ENCODE measurements around the gene ST3GAL3.

GRCh38 chr1:43934986-43935324 is 227.6 kb downstream of the ST3GAL3 start:
- TF ChIP-seq CTCF (IDR thresholded peaks at IDR 0.05; ENCODE audit: borderline replicate concordance, extremely low read depth, low read length, poor library complexity, severe bottlenecking) (no peak), EZH2 (IDR thresholded peaks at IDR 0.05; ENCODE audit: borderline replicate concordance, low read depth, low read length, severe bottlenecking) (no peak)

Data from DND-41 (cell line).